Lung microvascular endothelial cell (primary cell): ENCODE results near the gene PTCH1. TPM values are rescaled to one million over a fixed set of nuclear protein-coding genes. Genes with fewer than 3 reads are reported as not detected.
A peak's percentile ranks its signal among the peaks of the same experiment; 100 is the strongest.

Experiments used
- DNase-seq, 2 donors: peaks; one replicate each; pipeline versions ENCODE4 v3.0.0 to v3.0.0-alpha.2; 2010; ENCODE audit warnings: low read depth in 2 of 2
- total RNA-seq: library from RNA; depleted of rRNA; stranded (reverse); fragments of >200 nt; gene quantifications from 2 replicates; pipeline ENCODE4 v1.2.1, GENCODE V29; 2014

Gene PTCH1
- 2.0 and 2.8 TPM in 2 replicates for total RNA-seq

- DNase-seq: peak; percentile 39 to 49
Observed at GRCh38 chr9:95516734-95517558, at the start of gene PTCH1. Gene PTCH1 (minus strand): TSS chr9:95516971.

GRCh38 chr9:95565982-95566381, 49.2 kb upstream of the PTCH1 start:
- DNase-seq: no peak

- no peak for DNase-seq
Observed at GRCh38 chr9:95561913-95562312, 45.1 kb upstream of the PTCH1 start.

- no peak for DNase-seq
Observed at GRCh38 chr9:95557142-95557541, 40.4 kb upstream of the PTCH1 start.

GRCh38 chr9:95556521-95556920, 39.8 kb upstream of the PTCH1 start:
- DNase-seq: no peak

- peak in 1 of 2 donors; percentile 84 for DNase-seq
Observed at GRCh38 chr9:95552814-95553546, 36.2 kb upstream of the PTCH1 start.

- no peak for DNase-seq
Observed at GRCh38 chr9:95552255-95552654, 35.5 kb upstream of the PTCH1 start.

GRCh38 chr9:95551406-95551805, 34.6 kb upstream of the PTCH1 start:
- DNase-seq: no peak

GRCh38 chr9:95545831-95546567, 29.2 kb upstream of the PTCH1 start:
- peak in 1 of 2 donors; percentile 12 for DNase-seq

GRCh38 chr9:95533996-95534680, 17.4 kb upstream of the PTCH1 start:
- no peak for DNase-seq

GRCh38 chr9:95529910-95530309, 13.1 kb upstream of the PTCH1 start:
- no peak for DNase-seq

- DNase-seq: no peak
Observed at GRCh38 chr9:95528908-95529502, 12.2 kb upstream of the PTCH1 start.

GRCh38 chr9:95522871-95523370, 6.2 kb upstream of the PTCH1 start:
- DNase-seq: no peak

- DNase-seq: no peak
Observed at GRCh38 chr9:95521699-95522098, 4.9 kb upstream of the PTCH1 start.

- DNase-seq: no peak
Observed at GRCh38 chr9:95517559-95518425, 1.0 kb upstream of the PTCH1 start.

- DNase-seq: peak; percentile 26 to 30
Observed at GRCh38 chr9:95516221-95516733, 494 bp downstream of the PTCH1 start.

- DNase-seq: peak; percentile 7 to 47
Observed at GRCh38 chr9:95515272-95516113, 1.3 kb downstream of the PTCH1 start.

GRCh38 chr9:95514342-95514741, 2.4 kb downstream of the PTCH1 start:
- DNase-seq: no peak

GRCh38 chr9:95513711-95514110, 3.1 kb downstream of the PTCH1 start:
- no peak for DNase-seq
